Activated CD4-positive, alpha-beta T cell treated with anti-CD3 and anti-CD28 coated beads, Interleukin-2, Interleukin-6, amounts not matched to agents 100 ng/mL and 50 ng/mL, durations not matched to agents 16 hours and 8 hours (primary cell): ENCODE measurements around the gene HAVCR2.

Experiments used
- DNase-seq: peaks from one replicate; pipeline ENCODE4 v3.0.0-alpha.2; 2020

HAVCR2 gene

DNA sequence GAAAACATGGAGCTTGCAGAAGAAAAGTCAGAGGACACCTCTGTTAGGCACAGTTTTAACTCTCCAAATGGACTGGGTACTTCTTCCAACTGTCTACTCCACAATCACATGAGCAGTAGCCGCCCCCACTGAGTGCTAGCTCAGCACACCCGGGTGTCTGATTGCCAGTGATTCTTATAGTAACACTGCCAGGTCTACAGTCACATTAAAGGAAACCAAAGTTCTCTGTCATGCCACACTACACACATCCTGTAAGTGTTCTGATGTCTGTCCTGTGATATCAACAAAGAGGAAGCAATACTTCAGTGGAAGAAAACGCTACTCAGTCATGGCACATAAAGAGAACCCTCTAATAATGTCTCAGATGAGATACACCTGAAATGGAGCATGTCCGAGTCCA lies at the start of gene HAVCR2:
Gene HAVCR2 (minus strand): TSS at position 69 of the 400 bp plus-strand sequence. CDS start 61 bp downstream, at position 8.
- DNase-seq: peak; percentile 82

DNA sequence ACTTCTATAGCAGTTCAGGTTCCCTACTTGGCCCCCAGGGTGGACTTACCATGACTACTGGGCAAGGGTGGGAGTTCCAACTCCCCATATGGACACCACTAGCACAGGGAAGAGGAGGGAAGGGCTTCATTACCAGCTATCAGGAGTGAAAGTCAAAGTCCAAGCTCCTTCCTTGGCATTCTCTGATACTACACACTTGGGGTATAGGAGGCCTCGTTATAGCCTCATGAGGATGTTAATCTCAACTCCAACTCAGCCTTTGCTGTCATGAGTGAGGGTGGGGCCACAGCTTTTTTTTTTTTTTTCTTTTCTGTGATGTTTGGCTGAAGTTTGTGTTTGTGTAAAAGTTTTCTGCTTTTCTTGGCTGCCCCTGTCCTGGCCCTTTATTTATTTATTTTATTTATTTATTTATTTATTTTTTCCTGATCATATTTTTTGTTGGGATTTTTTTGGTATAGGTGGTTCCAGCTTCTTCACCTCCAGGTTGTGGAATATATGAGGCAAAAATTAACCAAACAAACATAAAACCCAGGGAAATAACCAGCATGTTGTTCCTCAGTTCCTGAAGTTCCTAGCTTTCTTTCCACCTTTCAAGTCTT lies 48.5 kb upstream of the HAVCR2 start:
- no peak for DNase-seq

- DNase-seq: no peak
Observed at GRCh38 chr5:157155297-157155696, 46.5 kb upstream of the HAVCR2 start.

DNA sequence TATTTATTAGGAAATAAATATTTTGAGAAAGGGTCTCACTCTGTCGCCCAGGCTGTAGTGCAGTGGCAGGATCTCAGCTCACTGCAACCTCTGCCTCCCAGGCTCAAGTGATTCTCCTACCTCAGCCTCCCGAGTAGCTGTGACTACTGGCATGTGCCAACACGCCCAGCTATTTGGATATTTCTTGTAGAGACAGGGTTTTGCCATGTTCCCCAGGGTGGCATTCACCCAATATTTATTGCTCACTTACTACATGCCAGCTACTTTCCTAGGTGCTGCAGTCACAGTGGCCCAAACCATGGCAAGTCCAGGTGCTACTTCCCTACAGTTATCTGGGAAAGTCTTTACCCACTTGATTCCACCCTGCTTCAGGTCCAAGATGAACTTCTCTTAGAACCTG lies 42.2 kb upstream of the HAVCR2 start:
- no peak for DNase-seq

GRCh38 chr5:157148734-157149615 lies 40.1 kb upstream of the HAVCR2 start:
- peak; percentile 91 for DNase-seq

DNA sequence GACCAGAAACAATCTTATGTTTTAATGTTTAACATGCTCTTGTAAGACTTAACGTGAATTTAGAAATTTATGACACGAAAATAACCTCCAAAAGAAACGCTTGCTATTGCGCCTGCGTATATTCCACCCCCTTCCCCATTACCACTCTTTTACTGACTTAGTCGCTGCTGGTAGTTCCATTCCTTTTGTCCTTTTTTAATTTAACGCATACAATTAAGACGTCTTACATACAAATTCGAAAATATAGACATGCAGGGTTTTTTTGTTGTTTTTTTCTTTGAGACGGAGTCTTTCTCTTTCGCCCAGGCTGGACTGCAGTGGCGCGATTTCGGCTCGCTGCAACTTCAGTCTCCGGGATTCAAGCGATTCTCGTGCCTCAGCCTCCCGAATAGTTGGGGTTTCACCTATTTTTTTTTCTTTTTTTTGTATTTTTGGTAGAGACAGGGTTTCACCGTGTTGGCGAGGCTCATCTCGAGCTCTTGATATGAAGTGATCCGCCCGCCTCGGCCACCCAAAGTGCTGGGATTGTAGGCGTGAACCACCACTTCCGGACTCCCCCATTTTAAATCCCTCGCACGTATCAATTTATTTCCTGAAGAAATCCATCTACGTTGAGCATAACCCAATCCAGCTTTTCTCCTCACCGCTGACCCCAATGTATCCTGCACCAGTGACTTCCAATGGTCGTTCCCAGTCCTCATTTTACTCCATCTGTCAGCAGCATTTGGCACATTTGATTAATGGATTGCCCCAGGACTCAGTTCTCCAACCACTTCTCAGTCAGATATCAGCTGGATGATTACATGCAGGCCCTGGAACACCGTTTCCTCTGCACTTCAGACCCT lies 34.5 kb upstream of the HAVCR2 start:
- DNase-seq: peak; percentile 72

GRCh38 chr5:157142317-157143126 lies 33.7 kb upstream of the HAVCR2 start, which contains the start of gene MED7:
MED7 (minus strand) TSS chr5:157142865; CDS start chr5:157139431, 3,434 bp downstream.
- DNase-seq: peak; percentile 99

GRCh38 chr5:157137691-157138090 lies 28.8 kb upstream of the HAVCR2 start:
- DNase-seq: no peak

GRCh38 chr5:157132281-157132612 lies 23.4 kb upstream of the HAVCR2 start:
- no peak for DNase-seq

- DNase-seq: no peak
Observed at GRCh38 chr5:157130925-157131324, 22.1 kb upstream of the HAVCR2 start.

DNA sequence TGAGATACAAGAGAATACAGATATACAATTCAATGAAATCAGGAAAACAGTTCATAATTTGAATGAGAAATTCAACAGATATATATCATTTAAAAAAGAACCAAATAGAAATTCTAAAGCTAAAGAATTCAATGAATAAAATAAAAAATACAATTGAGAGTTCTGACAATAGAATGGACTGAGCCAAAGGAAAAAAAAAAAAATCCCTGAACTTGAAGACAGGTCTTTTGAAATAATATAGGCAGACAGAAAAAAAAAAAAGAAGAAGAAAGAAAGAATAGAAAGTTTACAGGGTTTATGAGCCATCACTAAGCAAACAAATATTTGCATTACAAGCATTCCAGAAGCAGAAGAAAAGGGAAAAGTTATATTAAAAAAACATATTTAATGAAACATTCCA lies 12.9 kb upstream of the HAVCR2 start:
- DNase-seq: no peak

GRCh38 chr5:157120102-157120501 lies 11.3 kb upstream of the HAVCR2 start:
- DNase-seq: no peak

- peak; percentile 51 for DNase-seq
Observed at GRCh38 chr5:157116483-157116954, 7.7 kb upstream of the HAVCR2 start.

GRCh38 chr5:157115502-157115901 lies 6.7 kb upstream of the HAVCR2 start:
- no peak for DNase-seq

- DNase-seq: no peak
Observed at GRCh38 chr5:157115012-157115411, 6.2 kb upstream of the HAVCR2 start.

- DNase-seq: peak; percentile 31
Observed at GRCh38 chr5:157113002-157113401, 4.2 kb upstream of the HAVCR2 start.

DNA sequence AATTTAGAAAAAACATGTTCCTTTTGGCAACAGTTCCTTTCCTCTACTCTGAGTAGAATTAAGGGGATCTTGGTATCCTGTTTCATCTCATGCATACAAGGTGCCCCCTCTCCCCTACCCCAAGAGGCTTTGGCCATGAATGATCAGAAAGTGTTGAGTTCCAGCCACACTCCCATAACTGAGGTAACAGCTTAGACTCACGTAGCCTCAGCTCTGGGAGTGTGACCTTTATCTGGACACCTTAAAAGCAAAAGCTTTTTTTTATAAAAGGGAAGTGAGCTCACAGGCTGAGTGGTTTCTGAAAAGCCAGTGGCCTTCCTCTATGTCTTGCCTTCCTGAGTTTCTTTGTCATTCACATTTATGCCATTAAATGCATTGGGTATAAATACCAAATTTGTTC lies 900 bp upstream of the HAVCR2 start:
- DNase-seq: peak; percentile 66

GRCh38 chr5:157107508-157107907 lies 1.3 kb downstream of the HAVCR2 start:
- DNase-seq: peak; percentile 24

- DNase-seq: peak; percentile 73
Observed at GRCh38 chr5:157106630-157107461, 2.0 kb downstream of the HAVCR2 start.

GRCh38 chr5:157100140-157100679 lies 8.6 kb downstream of the HAVCR2 start:
- peak; percentile 77 for DNase-seq

DNA sequence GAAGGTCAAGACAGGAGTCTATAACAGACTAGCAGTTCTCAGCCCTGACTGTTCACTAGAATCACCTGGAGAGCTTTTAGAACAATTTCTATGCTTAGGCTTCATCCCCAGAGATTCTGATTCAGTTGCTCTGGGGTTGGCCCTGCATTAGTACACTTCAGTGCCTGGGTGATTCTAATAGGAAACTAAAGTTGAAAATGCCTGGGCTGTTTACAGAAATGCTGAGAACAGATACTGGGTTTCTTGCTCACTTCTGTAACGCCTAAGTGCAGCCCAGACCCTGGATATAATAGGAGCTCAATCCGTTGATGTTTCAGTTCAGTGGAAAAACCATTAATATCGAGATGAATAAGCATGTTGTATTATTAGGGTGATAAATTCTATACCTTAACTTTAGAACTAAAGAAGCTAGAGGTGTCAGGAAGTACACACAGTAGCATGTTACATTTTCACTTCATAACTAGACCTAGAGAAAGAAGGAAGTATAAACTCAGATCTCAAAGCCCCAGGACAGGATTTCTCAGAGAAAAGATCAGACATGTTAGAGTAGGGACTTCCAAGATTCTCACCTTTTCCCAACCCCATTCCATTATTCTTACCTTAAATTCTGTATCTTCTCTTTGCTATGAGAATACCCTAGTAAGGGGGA lies 20.4 kb downstream of the HAVCR2 start:
- no peak for DNase-seq
